ENCODE measurements around the gene PGC.
A peak's percentile ranks its signal among the peaks of the same experiment; 100 is the strongest.

Gene PGC

GRCh38 chr6:41747256-41748101 lies at the start of gene PGC:
Gene PGC, minus strand, starts transcription at chr6:41747397. Its CDS starts 63 bp downstream, at chr6:41747334.
- no peak for DNase-seq (ENCODE audit: low read depth, low spot score)

DNA sequence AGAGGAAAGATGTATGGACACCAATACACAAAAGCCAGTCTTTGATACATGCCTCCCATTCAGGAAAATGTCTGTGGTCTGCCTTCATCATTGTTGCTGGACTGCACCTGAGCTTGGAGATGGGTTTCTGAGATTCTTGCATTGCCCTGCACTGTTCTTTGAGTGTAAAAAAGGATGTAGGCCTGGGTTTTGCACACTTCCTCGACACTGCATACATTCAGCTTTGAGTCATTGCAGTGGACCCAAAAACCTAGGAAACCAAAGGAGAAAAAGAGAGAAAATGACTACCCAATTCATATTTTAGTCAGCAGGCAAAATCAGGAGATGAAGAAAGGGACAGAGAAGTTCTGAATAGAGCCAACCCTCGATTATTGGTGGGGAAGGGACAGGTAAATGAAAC lies 49.3 kb upstream of the PGC start:
- no peak for DNase-seq (ENCODE audit: low read depth, low spot score)

- no peak for DNase-seq (ENCODE audit: low read depth, low spot score)
These were observed 44.8 kb upstream of the PGC start for GRCh38 chr6:41791984-41792383.

GRCh38 chr6:41791305-41791704 lies 44.1 kb upstream of the PGC start:
- no peak for DNase-seq (ENCODE audit: low read depth, low spot score)

GRCh38 chr6:41790045-41790444 lies 42.8 kb upstream of the PGC start:
- DNase-seq (ENCODE audit: low read depth, low spot score) = no peak

DNA sequence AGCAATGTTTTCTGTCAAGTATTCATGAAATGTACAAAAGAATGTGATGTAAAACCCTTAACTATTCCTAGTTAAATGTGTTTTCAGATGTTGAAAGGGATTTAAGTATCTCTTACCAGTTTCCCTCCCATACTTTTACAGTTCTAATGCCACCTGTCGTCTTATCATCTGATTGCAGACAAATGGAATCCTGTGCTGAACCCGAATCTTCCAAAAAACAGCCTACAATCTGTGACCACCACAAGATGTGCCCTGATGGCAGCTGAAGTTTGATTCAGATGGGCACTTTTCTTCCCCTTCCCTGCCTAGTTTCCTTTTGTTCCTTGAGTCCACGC lies 42.2 kb upstream of the PGC start:
- no peak for DNase-seq (ENCODE audit: low read depth, low spot score)

- peak; percentile 90 for DNase-seq (ENCODE audit: low read depth, low spot score)
These were observed 40.2 kb upstream of the PGC start, which contains the start of gene TOMM6 for GRCh38 chr6:41787219-41787917. Gene TOMM6, plus strand, starts transcription at chr6:41787694. Its CDS starts 4 bp downstream, at chr6:41787698.

DNA sequence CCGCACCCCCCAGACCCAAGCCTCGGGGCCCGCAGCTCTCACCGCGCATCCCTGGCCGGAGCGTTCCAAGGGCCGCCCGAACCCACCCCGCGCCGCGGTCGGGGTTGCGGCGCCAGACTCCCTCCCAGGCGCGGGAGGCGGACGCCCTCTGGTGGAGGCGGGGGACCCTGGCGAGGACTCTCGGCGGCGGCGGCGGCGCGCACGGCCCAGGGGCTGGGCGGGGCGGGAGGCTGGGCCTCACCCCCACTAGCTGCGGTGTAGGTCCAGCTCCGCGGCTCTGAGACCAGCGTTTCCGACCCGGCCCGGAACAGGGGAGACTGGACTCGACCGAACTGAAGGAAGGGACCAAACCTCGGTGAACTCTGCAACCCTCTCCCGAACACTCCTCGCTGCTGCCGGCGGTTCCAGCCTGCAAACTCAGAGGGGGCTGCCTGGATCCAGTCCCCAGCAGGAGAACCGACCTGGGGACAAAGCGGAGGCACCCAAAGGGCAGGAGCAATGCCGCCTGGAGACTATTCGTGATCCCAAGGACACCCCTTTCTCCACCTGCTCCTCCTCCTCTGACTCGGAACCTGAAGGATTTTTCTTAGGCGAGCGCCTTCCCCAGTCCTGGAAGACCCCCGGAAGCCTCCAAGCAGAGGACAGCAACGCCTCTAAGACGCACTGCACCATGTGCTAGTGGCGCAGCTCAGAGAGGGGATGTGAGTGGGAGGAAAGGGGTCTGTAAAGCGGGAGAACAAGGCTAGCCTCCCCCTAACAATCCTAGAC lies 39.4 kb upstream of the PGC start:
- peak; percentile 24 for DNase-seq (ENCODE audit: low read depth, low spot score)

GRCh38 chr6:41785689-41786450 lies 38.7 kb upstream of the PGC start:
- DNase-seq (ENCODE audit: low read depth, low spot score) = no peak

GRCh38 chr6:41785254-41785653 lies 38.1 kb upstream of the PGC start:
- DNase-seq (ENCODE audit: low read depth, low spot score) = no peak

GRCh38 chr6:41784581-41785171 lies 37.5 kb upstream of the PGC start:
- no peak for DNase-seq (ENCODE audit: low read depth, low spot score)

GRCh38 chr6:41783106-41783780 lies 36.0 kb upstream of the PGC start:
- no peak for DNase-seq (ENCODE audit: low read depth, low spot score)

GRCh38 chr6:41781366-41781730 lies 34.2 kb upstream of the PGC start:
- DNase-seq (ENCODE audit: low read depth, low spot score) = no peak

DNA sequence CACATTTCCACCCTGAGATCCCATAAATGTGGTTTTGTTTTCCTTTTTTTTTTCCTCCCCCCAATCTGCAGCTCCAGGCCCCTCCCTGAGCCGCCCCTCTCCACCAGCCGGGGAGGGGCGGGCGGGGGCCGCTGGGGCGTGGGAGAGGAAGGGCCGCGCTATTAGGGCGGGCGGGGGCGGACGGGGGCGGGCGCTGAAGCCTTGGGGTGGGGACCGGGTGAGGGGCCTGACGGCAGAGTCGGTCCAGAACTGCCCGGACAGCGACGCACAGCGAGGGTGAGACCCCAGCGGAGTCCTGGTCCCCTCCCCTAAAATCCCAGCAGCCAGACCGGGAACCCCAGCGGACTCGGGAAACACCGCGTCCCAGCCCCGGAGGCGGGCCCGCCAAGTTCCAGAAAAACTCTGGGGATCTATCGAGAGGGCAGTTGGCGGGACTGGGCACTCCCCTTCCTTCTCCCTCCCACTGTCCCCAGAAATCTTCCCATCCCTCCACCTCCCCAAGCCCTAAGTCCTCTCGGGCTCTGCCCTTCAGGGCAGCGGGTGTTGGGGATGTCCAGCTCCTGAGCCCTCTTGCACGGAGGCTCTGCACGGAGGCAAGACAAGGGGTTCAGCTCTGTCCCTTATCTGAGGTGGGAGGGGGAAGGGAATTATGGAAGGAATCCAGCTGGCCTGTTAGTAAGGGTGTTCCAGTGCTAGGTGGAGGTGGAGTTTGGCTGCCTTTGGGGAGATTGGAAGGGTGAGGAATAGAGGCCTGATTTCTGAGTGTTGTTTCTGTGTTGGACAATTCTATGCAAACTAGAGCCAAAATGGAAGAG lies 33.6 kb upstream of the PGC start, which contains the start of gene PRICKLE4:
Gene PRICKLE4, plus strand, starts transcription at position 232 of the 815 bp plus-strand sequence. CDS start 2,692 bp downstream, outside the sequence.
- DNase-seq (ENCODE audit: low read depth, low spot score) = no peak

DNA sequence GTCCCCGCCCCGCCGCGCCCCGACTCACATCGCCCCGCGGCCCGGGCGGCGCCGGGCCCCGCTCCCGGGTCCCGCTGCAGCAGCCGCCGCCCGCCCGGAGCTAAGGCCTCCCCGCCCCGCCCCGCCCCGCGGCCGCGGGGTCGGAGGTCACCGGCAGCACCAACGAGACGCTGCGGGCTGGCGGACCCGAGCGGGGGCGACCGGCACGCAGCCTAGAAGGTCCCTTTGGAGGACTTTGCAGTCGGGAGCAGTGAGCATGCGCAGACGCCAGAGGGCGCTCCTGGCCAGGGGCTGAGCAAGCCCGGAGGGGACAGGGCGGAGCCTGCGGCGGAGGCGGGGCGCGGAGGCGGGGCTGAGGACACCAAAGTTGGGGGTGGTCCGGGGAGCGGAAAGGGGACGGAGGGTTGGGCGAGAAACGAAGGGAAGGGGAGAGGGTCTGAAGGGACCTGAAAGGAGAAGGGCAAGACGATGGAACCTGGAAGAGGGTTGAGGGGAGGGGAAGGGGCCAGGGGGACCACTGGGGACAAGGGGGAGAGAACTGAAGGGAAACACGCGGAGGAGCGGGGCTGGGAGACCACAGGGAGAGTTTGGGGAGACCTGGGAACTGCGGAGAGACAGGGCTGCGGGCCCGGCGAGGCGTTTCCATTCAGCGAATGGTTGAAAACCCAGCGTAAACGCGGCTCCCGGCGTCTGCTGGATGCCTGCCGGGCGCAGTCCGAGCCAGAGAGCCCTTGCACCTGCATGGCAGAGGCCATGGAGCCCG lies 32.8 kb upstream of the PGC start, which contains the start of gene FRS3:
Gene FRS3, minus strand, starts transcription at position 113 of the 763 bp plus-strand sequence. CDS start 2,913 bp downstream, outside the sequence.
- DNase-seq (ENCODE audit: low read depth, low spot score) = peak; percentile 72

DNA sequence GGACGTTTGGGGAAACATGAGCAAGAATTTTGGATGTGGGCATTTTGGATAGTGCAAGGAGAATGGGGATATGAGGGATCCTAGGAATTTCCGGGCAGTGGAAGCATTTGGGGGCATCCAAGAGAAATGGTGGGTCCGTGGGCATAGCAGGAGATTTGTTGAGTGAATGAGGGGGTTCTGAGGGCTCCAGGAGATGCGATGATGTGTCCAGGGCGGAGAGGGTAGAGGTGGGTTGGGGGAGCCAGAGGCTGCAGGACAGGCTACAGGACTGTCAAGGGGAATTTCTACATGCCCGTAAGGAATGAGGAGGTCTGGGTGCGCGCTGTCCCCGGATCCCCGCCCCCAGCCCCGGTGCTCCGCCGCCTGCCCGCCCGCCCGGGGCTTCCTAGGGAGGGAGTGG lies 32.1 kb upstream of the PGC start:
- no peak for DNase-seq (ENCODE audit: low read depth, low spot score)

GRCh38 chr6:41778895-41779294 lies 31.7 kb upstream of the PGC start:
- no peak for DNase-seq (ENCODE audit: low read depth, low spot score)

- DNase-seq (ENCODE audit: low read depth, low spot score) = no peak
These were observed 30.5 kb upstream of the PGC start for GRCh38 chr6:41777551-41778285.
